GM18907 (cell line): ENCODE data around the gene TNFRSF1B.

ENCODE experiments used
- ATAC-seq: cut with Tn5 transposase; IDR thresholded peaks from one replicate; pipeline ENCODE4 v1.9.1; 2021; ENCODE audit warnings: mild to moderate bottlenecking, moderate library complexity; ENCODE audit not compliant: unreplicated experiment

The TNFRSF1B gene

DNA sequence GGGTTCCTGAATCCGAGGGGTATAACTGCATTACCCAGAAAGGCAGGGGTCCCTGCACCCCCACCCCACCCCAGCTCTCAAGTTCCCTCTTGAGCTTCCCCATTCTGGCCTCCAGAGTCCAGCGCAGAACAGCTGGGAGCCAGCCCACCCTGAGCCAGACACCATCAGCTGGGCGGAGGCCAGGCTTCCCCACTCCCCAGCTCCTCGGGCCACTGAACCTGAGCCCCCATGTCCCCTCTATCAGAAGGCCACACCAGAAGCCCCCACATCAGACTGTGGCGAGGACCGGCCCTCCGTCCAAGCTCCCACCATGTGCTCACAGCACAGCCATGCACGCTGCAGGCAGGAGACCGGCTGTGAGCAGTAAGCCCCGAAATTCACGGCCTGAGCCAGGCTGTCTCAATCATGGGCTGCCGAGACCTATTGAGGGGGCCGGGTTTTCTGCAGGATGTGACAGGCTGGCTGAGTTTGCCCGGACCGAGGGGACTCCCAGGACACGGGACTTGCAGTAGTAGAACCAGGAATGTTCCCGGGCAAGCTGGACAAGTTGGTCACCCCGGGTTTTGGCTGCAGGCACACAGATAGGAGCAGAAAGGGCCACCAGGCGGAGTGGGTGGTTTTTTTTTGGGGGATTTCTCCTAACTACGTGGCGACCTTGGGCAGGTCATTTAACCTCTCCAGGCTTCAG is 25.5 kb upstream of the TNFRSF1B start:
- ATAC-seq, result no peak

DNA sequence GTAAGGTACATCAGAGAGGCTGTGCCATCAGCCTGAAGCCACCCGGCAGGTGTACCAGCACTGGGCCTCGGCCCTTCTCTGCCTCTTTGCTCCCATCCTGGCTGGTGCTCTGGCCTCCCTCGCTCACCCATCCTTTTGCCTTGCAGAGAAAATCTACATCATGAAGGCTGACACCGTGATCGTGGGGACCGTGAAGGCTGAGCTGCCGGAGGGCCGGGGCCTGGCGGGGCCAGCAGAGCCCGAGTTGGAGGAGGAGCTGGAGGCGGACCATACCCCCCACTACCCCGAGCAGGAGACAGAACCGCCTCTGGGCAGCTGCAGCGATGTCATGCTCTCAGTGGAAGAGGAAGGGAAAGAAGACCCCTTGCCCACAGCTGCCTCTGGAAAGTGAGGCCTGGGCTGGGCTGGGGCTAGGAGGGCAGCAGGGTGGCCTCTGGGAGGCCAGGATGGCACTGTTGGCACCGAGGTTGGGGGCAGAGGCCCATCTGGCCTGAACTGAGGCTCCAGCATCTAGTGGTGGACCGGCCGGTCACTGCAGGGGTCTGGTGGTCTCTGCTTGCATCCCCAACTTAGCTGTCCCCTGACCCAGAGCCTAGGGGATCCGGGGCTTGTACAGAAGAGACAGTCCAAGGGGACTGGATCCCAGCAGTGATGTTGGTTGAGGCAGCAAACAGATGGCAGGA is 24.5 kb upstream of the TNFRSF1B start:
- ATAC-seq, result no peak

DNA sequence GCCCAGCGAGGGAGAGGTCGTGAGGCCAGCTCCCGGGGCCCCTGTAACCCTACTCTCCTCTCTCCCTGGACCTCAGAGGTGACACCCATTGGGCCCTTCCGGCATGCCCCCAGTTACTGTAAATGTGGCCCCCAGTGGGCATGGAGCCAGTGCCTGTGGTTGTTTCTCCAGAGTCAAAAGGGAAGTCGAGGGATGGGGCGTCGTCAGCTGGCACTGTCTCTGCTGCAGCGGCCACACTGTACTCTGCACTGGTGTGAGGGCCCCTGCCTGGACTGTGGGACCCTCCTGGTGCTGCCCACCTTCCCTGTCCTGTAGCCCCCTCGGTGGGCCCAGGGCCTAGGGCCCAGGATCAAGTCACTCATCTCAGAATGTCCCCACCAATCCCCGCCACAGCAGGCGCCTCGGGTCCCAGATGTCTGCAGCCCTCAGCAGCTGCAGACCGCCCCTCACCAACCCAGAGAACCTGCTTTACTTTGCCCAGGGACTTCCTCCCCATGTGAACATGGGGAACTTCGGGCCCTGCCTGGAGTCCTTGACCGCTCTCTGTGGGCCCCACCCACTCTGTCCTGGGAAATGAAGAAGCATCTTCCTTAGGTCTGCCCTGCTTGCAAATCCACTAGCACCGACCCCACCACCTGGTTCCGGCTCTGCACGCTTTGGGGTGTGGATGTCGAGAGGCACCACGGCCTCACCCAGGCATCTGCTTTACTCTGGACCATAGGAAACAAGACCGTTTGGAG is 23.7 kb upstream of the TNFRSF1B start:
- ATAC-seq, result no peak

GRCh38 chr1:12143631-12144155 is 23.1 kb upstream of the TNFRSF1B start:
- no peak for ATAC-seq

GRCh38 chr1:12144236-12144635 is 22.6 kb upstream of the TNFRSF1B start:
- ATAC-seq, result no peak

DNA sequence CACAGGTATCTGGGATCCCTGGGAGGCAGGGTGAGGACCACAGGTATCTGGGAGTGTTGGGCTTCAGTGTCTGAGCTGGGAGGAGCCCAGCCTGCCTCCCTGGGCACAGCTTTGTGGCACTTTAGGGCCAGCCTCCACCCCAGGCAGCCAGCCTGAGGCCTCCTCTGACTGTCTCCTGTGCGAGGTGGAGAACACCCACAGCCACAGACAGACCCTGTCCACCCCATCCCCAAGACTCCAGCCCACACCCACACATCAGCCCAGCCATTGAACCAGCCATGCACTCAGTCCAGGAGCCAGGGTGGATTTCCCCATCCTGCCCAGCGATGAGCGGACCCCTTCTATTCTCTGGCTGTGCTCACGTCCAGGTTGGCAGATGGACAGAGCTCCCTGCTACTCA is 21.8 kb upstream of the TNFRSF1B start:
- no peak for ATAC-seq

- ATAC-seq, result no peak
Measured at GRCh38 chr1:12145616-12146342, 21.0 kb upstream of the TNFRSF1B start.

- no peak for ATAC-seq
Measured at GRCh38 chr1:12146343-12147112, 20.3 kb upstream of the TNFRSF1B start.

DNA sequence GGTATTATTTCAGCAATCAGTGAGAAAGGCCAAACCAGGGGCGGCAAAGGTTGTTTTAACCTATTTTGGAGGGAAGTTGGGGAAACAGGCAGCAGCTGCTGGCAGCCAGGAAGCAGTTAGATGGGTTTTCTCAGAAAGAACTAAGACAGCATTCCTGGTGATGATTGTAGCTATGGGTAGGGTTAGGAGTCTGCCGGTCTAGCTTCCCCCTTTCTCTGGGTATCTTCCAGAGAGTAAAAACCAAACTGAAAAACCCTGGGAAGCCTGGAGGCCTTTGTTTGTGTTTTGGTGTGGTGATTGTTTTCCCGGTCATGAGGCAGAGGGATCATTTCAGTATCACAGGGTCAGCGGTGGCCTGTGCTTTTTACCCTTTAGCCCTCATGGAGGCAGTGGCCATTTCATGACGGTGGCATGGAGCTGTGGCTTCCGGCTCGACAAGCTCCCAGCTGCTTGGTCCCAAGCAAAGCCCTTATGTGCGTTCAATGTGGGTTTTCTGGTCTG is 19.5 kb upstream of the TNFRSF1B start:
- ATAC-seq, result no peak

- no peak for ATAC-seq
Measured at GRCh38 chr1:12148160-12148957, 18.4 kb upstream of the TNFRSF1B start.

DNA sequence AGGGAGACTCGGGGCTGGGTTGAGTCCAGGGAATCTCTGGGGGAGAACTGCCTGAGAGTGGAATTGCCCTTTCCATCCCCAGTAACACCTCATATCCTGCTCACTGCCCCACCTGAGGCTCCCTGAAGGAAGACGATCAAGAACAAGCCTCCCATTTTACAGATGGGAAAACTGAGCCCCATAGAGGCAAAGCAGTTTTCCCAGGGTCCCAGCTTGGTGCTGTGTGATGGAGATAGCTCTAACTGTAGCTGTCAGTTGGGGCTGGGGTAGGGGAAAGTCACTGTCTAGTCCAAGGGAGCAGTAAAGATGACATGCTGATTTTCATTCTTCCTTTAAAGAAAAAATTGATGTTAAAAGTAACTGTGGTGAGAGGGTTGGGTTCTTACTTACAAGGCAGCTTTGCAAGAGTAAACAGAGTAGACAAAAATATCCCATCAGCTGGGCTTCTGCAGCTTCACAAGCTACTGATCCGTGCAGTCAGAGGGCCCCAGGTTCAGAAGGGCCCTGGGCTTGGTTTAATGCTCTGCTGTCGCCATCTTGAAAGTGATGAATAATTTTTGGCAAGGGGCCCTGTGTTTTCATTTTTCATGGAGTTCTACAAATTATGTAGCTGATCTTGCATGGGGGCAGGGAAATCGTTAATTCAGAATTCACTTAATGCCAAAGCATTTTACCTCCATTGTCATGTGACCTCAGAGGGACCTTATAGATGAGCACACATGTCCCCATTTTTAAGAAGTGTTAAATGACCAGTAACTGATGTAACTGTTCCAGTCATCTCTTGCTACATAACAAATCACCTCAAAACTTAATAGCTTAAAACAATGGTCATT is 17.6 kb upstream of the TNFRSF1B start:
- no peak for ATAC-seq

- ATAC-seq, result no peak
Measured at GRCh38 chr1:12149791-12150175, 17.0 kb upstream of the TNFRSF1B start.

DNA sequence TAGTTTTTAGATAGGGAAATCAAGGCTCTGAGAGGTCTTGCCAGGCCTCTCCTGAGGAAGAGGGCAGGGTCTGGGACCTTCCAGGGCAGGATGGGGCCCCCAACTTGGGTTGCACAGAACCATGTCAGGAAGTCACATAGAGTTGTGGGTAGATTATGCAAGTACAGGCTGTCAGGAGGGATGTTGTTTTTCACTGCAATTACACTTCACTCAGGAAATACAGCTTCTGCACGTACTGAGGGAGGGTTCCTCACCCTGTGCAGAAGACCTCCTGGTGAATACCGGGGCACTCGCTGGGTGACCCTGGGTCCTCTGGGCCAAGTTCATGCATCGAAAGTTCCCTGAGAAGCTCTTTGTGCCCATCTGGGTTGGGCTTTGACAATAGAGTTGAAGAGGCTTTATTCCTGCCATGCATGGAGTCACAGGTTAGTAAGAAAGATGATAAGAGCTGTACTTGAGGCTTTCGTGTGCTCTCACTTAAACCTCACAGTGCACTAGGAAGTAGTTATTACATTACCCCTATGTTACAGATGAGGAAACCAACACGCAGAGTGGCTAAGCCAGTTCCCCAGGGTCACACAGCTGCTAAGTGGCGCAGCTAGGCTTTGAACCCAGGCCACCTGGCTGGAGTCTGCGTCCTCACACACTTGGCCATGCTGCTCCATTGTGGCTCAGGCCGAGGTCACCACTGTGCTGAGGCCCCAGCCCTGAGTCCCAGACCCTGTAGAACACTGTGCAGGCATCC is 16.2 kb upstream of the TNFRSF1B start:
- no peak for ATAC-seq

DNA sequence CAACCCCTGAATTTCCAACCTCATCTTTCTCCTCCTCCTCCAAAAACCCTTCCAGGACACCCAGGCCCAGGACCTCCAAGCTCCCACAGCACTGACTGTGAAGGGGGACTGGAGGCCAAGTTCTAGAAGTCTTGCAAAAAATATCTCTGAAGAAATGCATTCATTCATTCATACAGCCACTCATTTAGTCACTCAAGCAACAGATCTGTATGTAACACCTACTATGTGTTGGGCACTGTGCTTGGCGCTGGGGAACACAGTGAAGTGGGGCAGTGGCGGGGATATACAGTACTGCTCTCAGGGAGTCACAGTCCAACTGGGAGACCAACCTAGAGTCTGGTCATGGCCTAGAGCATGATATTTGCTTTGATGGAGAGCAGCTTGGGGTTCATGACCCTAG is 15.3 kb upstream of the TNFRSF1B start:
- no peak for ATAC-seq

- peak; percentile 57 for ATAC-seq
Measured at GRCh38 chr1:12152113-12152891, 14.5 kb upstream of the TNFRSF1B start.

GRCh38 chr1:12153181-12153785 is 13.5 kb upstream of the TNFRSF1B start:
- peak; percentile 38 for ATAC-seq

GRCh38 chr1:12155328-12155727 is 11.5 kb upstream of the TNFRSF1B start:
- no peak for ATAC-seq
